ENCODE results near the gene MYPN. TPM values are rescaled to one million over a fixed set of nuclear protein-coding genes. Genes with fewer than 3 reads are reported as not detected.
"Not testable (repeated sequence)": the region's sequence is repeated elsewhere in the genome, so short reads cannot be mapped to it uniquely, and the experiment has no call there.

Gene MYPN
- 1.4 TPM for total RNA-seq (ENCODE audit: insufficient read depth, low replicate concordance)

DNA sequence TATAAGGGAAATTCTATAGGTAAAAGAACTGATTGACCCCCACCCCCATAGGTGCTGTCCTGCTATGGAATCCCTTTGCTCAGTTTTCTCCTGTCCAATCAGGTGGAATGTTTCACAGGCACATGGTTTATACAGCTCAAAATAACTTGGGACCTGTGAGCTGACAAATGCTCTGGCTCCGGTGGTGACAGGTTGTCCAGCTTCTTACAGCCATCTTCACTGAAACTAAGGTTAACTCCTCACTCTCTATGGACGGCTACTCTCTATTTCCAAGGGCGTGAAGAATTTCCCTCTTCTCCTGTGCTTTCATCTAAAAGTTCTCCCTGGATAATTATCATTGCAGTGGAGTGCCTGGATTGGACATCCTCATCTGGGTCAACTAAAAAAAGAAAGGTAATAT lies at the start of gene MYPN:
MYPN (plus strand) TSS at position 158 of the 400 bp plus-strand sequence. CDS start 11,951 bp downstream, outside the sequence.
- no peak for DNase-seq (ENCODE audit: low spot score)

DNA sequence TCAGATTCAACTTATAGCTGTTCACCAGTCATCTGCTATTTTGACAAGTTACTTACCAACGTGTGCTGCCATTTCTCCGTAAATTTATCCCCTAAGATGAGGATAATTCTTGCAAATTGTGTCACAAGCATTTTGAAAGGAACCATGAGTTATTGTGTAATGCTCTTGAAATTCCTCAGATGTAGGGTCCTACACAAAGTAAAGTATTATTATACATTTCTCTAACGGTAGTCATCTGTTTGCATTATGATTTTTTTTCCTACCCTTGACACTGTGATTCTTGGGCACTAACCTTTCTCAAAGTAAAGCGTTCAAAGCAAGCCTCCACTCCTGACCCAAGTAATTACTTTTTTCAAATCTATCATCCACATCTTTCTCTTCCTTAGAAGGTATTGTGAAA lies 42.3 kb upstream of the MYPN start:
- DNase-seq (ENCODE audit: low spot score), result no peak

DNA sequence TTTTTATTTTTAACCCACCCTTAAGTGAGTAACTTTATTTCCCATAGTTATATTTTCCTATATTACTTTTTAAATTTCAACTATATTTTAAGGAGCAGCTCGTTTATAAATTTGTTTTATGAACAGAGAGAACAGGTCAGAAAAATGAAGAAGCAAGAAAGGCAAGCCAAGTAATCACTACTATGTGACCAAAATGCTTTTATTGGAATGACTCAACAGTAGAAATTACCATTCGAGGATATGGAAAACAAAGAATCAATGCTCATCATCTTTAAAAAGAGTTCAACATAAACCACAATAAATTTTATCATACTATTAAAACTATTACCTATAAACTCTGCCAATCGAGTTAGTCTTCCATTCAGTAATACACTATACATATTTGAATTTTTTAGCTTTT lies 41.8 kb upstream of the MYPN start:
- DNase-seq (ENCODE audit: low spot score), result no peak

DNA sequence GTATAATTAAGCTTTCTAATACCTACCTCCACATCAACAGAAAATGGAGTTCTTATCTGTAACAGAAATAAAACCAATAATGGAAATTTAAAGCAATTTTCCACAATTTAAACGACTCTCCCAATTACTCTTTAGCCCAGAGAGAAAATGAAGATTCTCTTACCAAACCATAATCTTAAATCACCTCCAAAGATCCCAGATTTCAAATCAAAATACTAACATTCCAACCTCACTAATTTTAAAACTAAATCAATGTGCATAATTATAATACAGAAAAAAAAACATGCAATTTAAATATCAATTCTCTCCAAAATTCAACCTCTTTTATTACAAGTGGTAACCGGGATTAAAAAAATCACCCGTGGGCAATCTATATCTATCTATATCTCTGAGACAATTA lies 35.7 kb upstream of the MYPN start:
- DNase-seq (ENCODE audit: low spot score), result no peak

DNA sequence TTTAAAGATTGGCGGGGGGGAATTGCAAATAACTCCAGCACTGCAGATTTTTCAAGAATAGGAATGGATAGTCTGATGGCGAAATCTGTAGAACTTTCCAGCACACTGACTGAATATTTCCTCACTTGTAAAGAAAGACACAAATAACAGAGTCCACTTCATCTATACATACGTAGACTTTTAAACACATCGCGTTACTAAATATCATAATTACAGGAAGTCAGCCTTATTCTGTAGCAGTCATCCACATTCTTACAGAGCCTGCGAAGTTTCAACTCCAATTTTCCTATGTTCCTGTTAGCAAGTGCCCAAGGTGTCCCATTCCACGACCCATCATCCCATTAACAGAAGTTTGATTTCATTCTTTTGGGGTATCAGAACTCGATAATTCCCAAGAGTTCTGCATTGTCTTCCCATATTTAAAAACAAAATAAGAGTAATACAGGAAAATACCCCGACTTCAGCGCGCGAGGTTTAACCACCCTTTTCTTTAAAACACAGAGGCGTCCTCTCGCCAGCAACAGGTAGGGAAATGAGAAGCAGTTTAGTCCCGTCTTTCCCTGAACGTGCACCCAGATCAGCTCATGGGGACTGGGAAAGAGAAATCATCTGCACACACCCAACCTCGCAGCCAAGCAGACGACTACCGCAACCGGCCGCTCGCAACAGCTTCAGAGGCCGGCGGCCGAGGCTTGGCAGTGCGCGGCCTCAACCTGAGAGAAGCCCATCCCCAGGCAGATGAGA lies 35.1 kb upstream of the MYPN start:
- DNase-seq (ENCODE audit: low spot score), result peak; percentile 42

- DNase-seq (ENCODE audit: low spot score), result peak; percentile 96
Observed at GRCh38 chr10:68074775-68075549, 34.3 kb upstream of the MYPN start, which contains the start of gene HERC4. TSS of gene HERC4 (minus strand) at chr10:68075283. CDS start at chr10:68073108, 2,175 bp downstream.

- DNase-seq (ENCODE audit: low spot score), result no peak
Observed at GRCh38 chr10:68075550-68076004, 33.7 kb upstream of the MYPN start.

DNA sequence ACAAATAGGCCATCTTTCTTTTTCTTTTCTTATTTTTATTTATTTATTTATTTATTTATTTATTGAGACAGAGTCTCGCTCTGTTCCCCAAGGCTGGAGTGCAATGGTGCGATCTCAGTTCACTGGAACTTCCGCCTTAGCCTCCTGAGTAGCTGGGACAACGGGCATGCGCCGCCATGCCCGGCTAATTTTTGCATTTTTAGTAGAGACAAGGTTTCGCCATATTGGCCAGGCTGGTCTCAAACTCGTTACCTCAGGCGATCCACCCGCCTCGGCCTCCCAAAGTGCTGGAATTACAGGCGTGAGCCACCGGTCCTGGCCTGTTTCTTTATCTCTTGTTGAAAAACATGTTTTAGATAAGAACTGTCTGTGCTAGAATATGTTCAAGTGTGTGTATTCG lies 33.2 kb upstream of the MYPN start:
- not testable (repeated sequence) for DNase-seq (ENCODE audit: low spot score)

DNA sequence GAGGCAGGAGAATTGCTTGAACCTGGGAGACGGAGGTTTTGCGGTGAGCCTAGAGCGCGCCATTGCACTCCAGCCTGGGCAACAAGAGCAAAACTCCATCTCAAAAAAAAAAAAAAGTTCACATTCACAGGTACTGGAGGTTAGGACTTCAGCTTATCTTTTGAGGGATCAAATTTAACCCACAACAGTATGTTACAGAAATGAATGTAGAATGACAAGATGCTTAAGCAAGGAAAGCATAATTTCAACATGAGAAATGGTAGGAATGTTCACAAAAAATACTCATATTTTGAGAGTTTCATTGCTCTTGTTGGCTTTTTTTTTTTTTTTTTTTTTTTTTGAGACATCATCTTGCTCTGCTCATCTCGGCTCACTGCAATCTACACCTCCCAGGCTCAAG lies 32.3 kb upstream of the MYPN start:
- no peak for DNase-seq (ENCODE audit: low spot score)

- DNase-seq (ENCODE audit: low spot score), result no peak
Observed at GRCh38 chr10:68079434-68079833, 29.9 kb upstream of the MYPN start.

GRCh38 chr10:68080853-68081431 lies 28.3 kb upstream of the MYPN start:
- DNase-seq (ENCODE audit: low spot score), result no peak

- DNase-seq (ENCODE audit: low spot score), result no peak
Observed at GRCh38 chr10:68081916-68082315, 27.4 kb upstream of the MYPN start.

GRCh38 chr10:68082872-68083271 lies 26.4 kb upstream of the MYPN start:
- DNase-seq (ENCODE audit: low spot score), result peak; percentile 66

DNA sequence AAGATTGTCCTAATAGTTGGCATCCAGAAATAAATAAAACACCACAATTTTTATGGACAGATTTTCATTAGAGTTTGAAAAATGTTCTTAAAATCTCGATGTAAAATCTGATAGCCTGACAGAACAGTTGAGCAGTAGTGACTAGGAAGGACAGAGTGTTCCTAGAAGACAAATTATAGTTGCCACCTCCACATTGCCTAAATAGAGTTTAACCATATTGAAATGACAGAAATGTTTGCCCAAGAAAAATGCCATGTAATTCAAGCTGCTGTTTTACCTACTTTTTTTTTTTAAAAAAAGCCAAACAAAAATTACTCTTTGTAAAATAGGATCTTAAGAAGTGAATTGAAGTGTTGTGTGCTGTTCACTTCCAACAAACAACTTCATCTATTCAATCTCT lies 25.3 kb upstream of the MYPN start:
- DNase-seq (ENCODE audit: low spot score), result no peak

- no peak for DNase-seq (ENCODE audit: low spot score)
Observed at GRCh38 chr10:68084469-68084868, 24.8 kb upstream of the MYPN start.

DNA sequence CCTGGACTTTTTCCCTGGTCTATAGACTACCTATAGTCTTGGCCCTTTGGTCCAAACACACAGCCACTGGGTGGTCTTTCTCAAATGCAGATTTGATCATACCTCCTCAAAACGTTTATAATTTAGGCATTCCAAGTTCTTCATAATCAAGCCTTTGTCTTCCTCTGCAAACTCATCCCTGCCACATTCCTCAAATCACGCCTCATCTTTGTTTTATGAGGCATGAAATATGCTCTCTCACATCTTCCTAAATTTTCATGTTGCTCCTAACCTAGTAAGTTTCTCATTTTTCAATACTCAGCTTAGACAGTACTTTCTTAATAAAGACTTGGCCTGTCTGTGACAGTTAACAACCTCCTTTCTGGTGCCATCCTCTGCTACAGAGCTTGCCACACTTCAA lies 23.3 kb upstream of the MYPN start:
- no peak for DNase-seq (ENCODE audit: low spot score)

DNA sequence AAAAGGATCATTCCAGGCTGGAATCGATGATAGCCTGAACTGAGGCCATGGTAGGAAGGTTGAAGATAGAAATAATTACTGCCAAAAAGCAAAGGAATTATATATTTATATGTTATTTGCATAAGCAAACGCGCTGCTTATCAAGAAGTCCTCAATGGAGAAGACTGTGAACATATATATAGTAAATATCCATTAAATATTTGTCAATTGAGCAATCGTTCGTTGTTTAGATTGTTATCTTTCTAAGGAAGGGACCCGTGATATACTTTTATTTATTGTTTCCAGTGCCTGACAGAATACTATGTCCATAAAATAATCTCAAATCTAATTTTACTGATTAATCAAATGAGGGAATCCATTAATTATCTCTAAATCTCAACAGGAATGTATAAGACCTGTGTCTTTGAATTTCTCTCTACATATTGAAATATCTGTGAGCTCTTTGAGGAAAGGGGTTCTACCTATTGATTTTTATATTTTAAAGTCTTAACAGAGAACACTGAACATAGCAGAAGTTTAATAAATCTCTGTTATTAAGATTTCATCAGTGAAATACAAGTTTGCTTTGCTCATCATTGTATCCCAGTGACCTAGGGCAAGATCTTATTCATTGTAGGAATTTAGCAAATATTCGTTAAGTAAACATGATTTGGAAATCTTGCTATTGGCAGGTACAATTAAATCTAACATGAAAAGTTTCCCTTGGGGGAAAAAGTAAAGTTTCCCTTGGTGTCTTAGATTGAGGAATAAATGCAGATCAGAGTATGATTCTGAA lies 22.2 kb upstream of the MYPN start:
- DNase-seq (ENCODE audit: low spot score), result no peak

DNA sequence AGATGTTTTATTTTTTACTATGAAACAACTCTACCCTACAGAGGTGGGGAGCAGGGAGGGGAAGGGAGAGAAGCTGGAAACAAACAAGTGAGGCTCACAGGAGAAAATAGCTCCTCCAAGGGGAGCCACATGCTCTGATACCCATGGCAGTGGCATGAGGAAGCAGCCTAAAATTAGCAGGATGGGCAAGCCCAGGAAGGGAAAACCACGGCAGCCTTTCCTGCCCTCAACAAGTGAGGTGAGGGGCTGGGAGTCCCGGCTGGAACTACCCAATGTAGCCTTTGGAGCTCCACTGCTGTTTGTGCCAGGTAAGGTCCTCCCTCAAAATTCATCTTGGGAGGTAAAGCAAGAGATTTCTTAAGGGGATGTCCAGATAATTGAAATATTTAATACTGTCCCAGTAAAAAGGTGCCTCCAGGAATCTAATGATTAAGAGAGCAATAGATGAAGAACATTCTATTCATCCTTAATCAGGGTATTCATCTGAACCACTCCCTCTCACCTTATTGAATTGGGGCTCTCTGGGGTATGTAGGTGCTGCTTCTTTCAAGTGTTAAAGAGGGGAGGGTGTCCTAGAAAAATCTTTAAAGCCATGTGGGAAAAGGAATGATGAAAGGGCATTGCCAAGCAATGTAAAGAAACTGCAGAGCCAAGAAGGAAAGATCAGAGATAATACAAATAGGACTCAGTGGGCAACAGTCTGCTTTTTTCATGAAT lies 21.4 kb upstream of the MYPN start:
- DNase-seq (ENCODE audit: low spot score), result no peak

- no peak for DNase-seq (ENCODE audit: low spot score)
Observed at GRCh38 chr10:68088740-68089139, 20.5 kb upstream of the MYPN start.

DNA sequence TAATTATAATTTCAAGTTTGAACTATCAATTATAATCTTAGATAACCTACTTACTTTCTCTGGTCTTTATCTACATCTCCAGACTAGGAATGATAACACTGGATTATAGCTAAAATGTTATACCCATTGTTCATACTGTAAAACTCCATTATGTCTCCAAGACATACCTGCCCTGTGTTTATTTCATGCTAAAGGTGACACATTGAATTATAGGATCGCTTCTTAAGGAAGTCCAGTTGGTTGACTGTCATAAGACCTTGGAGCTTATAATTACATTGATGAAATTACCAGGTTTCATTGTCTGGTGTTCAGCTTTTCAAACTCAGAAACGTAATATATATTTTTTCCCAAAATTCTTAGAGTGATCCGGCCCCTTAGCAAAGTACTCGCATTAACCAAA lies 18.7 kb upstream of the MYPN start:
- DNase-seq (ENCODE audit: low spot score), result no peak

DNA sequence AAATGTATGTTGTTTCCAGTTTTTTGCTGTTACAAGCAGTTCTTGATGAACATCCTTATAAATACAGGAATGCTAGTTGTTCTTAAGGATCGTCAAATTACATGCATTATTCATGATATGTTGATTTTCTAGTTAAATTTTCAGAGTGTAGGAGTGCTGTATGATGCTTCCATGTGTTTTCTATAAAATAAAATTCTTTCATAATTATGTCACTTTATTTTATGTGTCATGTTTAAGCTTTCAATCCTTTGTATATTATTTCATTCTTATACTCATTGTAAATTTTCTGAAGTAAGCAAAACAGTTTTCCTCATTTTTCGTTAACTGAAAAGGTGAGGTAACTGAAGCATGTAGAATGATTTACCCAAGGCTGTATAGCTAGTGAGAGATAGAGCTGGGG lies 16.8 kb upstream of the MYPN start:
- no peak for DNase-seq (ENCODE audit: low spot score)

All from umbilical cord (tissue), 2 donors.